Colon (tissue), 2 donors: ENCODE results near the gene OOSP4A.
"Not testable (repeated sequence)": the region's sequence is repeated elsewhere in the genome, so short reads cannot be mapped to it uniquely, and the experiment has no call there.

ENCODE experiments used
- FAIRE-seq: peaks from 2 replicates; lab custom pipeline; 2012; peaks lifted over from hg19 to GRCh38; lab: Jason Lieb, UNC
- donor health status: control.
- donor health status: control.

OOSP4A gene

DNA sequence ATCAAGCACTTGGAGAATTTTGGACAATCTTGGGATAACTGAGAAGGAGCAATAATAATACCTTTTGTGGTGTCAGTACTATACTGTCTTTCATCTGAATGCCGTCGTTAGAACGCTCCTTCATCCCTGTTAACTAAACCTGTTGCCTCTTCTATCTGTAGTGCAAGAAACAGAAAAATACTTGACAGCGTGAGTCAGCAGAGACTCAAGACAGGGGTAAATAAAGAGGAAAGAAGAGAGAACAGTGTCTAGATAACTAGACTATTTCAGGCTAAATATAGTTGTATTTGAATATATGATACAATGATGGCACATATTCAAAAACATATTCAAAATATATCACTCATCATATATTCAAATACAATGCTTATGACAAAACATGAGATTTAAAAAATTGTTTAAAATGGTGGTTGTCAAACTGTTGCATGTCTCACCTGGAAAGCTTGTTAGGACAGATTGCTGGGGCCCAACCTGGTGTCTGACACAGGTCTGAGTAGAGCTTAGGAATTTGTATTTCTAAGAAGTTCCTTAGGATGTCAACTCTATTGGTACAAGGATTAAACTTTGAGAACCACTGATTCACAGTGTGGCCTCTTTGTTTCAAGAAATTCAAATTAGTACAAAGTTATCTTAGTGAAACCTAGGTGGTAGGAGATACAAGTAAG, 17.4 kb downstream of the OOSP4A start:
- no peak for FAIRE-seq

DNA sequence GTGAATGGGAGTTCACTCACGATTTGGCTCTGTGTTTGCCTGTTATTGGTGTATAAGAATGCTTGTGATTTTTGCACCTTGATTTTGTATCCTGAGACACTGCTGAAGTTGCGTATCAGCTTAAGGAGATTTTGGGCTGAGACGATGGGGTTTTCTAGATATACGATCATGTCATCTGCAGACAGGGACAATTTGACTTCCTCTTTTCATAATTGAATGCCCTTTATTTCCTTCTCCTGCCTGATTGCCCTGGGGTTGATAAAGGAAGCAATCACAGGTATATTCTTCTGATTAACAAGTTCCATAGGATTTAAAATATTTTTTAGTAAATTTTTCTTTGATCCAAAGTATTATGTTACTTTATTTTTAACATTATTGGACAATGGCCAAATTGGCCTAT, 18.2 kb downstream of the OOSP4A start:
- not testable (repeated sequence) for FAIRE-seq

DNA sequence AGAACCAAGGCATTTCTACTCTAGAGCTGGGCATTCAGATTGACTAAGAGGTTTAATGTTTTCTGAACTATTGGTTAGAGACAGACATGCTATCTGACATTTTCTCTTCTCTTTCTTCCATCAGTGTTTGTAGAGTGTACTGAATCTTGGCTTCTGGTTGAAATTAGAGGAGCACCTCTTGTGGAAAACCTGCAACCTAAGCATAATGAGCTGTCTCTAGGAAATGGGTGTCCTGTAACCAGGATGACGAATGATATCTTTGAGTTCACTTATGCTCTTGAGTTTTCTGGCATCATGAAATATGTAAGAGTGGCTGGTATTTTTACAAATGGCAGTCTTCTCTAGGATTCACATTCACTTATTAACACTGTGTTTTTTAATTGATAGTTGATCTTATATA, 19.4 kb downstream of the OOSP4A start:
- no peak for FAIRE-seq

DNA sequence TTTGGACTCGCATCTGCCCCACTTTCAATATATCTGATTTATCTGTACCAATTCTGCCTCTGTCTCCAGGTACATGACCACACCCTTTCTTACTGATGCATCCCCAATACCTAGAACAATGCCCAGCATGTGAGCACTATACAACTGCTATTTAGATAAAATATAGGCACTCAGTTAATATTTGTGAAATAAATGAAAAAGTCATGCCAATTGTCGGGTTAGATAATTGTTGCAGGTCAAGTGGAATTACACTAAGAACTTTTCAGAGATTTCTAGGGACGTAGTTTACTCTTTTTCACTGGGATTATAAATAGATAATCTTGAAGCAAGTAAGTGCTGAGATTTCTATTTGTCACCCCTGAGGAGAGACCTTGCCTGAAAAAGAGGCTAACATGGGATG, 20.5 kb downstream of the OOSP4A start:
- no peak for FAIRE-seq

DNA sequence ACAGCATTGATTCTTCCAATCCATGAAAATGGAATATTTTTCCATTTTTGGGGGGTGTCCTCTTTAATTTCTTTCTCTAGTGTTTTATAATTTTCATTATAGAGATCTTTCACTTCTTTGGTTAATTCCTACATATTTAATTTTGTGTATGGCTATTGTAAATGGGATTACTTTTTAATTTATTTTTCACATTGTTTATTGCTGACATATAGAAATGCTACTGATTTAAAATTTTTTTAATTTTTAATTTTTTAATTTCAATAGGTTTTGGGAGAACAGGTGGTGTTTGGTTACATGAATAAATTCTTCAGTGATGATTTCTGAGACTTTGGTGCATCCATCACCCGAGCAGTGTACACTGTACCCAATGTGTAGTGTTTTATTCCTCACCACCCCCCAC, 26.6 kb downstream of the OOSP4A start:
- no peak for FAIRE-seq

DNA sequence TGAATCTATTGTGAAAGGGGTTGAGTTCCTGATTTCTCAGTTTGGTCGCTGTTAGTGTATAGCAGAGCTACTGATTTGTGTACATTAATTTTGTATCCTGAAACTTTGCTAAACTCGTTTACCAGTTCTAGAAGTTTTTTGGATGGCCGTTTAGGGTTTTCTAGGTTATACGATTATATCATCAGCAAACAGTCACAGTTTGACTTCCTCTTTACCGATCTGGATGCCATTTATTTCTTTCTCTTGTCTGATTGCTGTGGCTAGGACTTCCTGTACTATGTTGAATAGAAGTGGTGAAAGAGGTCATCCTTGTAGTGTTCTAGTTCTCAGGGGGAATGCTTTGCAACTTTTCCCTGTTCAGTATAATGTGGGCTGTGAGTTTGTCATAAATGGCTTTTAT, 28.6 kb downstream of the OOSP4A start:
- FAIRE-seq: no peak

DNA sequence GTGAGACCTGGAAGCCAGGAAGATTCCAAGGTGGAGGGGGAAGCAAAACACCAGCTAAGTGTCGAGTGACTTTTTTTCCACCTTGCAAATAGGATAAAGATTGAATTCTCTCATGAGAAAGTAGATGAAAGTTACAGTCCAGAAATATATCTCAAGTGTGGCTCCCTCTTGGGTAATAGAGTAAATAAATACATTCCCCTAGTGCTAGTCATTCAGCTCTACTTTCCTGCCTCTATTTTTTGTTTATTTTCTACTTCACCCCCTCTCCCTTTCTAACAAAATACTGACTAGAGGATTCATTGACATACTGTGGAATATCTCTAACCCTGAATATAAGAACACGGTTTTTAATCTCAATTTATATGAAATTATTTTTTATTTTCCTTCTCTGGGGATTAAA, 34.0 kb downstream of the OOSP4A start:
- no peak for FAIRE-seq

DNA sequence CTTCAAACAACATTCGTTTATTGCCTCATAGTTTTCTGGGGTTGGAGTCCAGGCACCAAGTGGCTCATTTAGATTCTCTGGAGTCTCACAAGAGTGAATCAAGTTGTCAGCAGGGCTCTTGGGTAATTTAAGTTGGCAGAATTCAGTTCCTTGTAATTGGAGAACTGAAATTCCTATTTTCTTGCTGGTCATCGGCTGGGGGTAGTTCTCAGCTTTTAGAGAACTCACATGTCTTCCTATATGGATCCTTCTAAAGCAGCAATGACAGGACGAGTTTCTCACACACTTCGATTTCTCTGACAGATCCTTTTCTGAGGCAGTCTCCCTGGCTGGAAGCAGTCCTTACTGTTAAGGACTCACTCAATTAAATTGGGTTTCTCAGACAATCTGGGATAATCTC, 35.9 kb downstream of the OOSP4A start:
- no peak for FAIRE-seq

DNA sequence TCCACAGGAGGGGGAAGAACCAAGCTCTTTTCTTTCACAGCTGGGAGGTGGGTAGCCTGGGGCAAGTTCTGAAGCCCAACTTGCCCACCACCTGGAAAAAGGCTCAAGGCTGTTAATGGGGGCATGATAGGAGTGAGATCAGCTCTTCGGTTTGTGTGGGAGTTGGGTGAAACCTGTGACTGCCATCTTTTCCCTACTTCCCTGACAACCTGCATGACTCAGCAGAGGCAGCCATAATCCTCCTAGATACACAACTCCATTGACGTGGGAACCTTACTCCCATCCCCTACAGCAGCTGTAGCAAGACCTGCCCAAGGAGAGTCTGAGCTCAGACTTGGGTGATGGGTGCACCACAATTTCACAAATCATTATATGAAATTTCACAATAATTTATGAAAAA, 39.9 kb downstream of the OOSP4A start:
- FAIRE-seq: no peak

DNA sequence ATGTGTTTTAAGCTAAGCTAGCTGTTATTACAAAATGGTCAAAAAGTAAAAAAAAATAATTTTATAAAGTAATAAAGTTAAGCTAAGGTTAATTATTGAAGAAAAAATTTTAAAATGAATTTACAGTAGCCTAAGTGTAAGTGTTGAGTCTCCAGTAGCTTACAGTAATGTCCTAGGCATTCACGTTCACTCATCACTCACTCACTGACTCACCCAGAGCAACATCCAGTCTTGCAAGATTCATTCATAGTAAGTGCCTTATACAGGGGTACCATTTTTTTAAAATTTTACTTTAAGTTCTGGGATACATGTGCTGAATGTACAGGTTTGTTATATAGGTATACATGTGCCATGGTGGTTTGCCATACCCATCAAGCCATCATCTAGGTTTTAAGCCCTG, 41.5 kb downstream of the OOSP4A start:
- no peak for FAIRE-seq

DNA sequence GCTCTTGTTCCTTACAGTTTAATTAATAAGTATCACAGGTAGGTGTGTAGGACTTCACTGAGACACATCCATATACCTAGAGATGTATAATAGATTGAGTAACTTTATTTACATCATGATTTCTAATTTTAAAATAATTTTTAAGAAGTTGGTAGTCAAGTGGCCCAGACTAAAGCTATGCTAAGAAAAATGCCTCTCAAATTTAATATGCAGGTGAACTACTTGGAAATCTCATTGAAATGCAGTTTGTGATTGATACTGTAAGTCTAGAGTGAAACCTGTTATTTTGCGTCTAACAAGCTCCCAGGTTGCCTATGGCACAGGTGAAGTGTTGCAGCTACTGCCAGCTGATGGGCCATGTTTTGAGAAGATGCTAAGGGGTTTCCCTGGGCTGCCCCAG, 53.0 kb downstream of the OOSP4A start, which contains the start of gene OOSP4B:
Gene OOSP4B (plus strand): TSS at position 301 of the 400 bp plus-strand sequence.
- no peak for FAIRE-seq

DNA sequence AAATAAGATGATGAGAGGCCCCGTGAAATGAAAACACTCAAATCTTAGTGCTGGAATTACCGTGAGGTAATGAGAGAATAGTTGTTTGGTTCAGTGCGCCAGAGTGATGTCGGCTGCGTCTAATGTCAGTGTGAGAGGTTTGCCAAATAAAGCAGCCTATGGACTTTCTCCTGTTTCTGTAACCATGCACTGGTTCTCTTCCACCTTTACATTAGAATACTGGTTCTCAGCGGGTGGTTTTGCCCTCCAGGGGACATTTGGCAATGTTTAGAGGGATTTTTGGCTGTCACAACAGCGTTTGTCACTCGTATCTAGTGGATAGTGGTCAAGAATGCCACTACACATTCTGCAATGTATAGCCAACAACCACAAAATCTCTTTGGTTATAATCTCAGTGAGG, 54.2 kb downstream of the OOSP4A start:
- FAIRE-seq: no peak
